Measurements from ENCODE around the gene MYO15B. TPM values are rescaled to one million over a fixed set of nuclear protein-coding genes. Genes with fewer than 3 reads are reported as not detected.
A peak's percentile ranks its signal among the peaks of the same experiment; 100 is the strongest.

MYO15B gene
- total RNA-seq, 3 donors from 2014 or later: 591 to 1,071 (median 660) TPM

DNA sequence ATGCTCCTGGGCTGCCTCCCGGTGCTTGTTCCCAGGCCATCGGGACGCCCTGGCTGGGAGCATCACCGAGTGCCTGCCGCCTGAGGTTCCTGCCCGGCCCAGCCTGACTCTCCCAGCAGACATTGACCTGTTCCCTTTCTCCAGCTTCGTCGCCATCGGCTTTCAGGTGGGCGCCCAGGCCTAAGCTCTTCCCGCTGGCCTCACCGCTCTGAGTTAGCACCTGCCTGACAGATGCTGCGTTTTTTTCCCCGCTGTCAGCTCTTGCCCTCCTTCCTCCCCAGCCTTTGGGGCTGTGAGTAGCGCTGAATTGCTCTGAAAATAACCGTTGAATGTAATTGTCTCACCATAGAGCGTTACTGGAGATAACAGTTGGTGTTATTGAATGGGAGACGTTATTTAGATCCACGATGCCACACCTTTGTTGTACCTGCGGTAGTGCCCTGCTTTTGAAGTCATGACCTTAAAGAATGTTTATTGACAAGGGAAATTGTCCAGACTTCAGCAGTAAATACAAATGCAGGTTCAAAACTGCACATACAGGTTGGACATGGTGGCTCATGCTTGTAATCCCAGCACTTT is 24.3 kb downstream of the MYO15B start:
- Histone ChIP-seq H3K36me3 (ENCODE audit: low read depth) (no peaks in the 10 kb centered on the region), H3K4me3 (peak overlapping the region; percentile 18), H3K4me1 (ENCODE audit: low read depth) (peaks cover 38% of the 10 kb centered on the region), H3K9me3 (no peaks in the 10 kb centered on the region)
- ATAC-seq (peak; percentile 58), DNase-seq (peak in 2 of 3 donors; percentile 66 to 80)
- intact Hi-C loops (cut with DNase I, micrococcal nuclease): no loop called here
- TF ChIP-seq, protein P1, sequence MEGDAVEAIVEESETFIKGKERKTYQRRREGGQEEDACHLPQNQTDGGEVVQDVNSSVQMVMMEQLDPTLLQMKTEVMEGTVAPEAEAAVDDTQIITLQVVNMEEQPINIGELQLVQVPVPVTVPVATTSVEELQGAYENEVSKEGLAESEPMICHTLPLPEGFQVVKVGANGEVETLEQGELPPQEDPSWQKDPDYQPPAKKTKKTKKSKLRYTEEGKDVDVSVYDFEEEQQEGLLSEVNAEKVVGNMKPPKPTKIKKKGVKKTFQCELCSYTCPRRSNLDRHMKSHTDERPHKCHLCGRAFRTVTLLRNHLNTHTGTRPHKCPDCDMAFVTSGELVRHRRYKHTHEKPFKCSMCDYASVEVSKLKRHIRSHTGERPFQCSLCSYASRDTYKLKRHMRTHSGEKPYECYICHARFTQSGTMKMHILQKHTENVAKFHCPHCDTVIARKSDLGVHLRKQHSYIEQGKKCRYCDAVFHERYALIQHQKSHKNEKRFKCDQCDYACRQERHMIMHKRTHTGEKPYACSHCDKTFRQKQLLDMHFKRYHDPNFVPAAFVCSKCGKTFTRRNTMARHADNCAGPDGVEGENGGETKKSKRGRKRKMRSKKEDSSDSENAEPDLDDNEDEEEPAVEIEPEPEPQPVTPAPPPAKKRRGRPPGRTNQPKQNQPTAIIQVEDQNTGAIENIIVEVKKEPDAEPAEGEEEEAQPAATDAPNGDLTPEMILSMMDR (IDR thresholded peaks at IDR 0.05): no peak

DNA sequence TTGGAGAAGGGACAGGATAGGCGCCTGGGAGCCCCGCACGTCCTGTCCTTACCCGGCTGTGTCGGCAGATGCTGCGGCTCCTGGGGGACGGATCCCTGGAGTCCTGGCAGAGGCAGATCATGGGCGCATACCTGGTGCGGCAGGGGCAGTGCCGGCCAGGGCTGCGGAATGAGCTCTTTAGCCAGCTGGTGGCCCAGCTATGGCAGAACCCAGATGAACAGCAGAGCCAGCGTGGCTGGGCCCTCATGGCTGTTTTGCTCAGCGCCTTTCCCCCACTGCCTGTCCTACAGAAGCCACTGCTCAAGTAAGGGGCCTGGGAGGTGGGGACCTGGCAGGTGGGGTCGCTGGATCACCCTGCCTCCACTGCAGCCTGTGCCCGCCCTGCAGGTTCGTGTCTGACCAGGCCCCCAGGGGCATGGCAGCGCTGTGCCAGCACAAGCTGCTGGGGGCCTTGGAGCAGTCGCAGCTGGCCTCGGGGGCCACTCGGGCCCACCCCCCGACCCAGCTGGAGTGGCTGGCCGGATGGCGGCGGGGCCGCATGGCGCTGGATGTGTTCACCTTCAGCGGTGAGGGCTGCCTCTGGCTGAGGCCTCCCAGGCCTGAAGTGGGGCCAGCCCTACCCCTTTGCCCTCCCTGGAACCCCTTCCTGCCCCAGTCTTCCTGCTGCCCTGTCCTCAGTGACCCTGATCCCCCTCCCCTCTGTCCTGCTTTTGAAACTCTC is 25.5 kb downstream of the MYO15B start:
- Histone ChIP-seq H3K9me3 (no peaks in the 10 kb centered on the region), H3K4me3 (no peak overlapping the region)
- ATAC-seq: no peak

GRCh38 chr17:75614006-75614405 is 26.4 kb downstream of the MYO15B start:
- TF ChIP-seq, protein P1 (IDR thresholded peaks at IDR 0.05): no peak
- no peak for ATAC-seq
- no peaks in the 10 kb centered on the region for H3K36me3 ChIP-seq (ENCODE audit: low read depth)
- no peaks in the 10 kb centered on the region for H3K9me3 ChIP-seq
- no peak for DNase-seq
- intact Hi-C loops (cut with DNase I, micrococcal nuclease): no loop called here
- H3K4me3 ChIP-seq: no peak overlapping the region
- H3K4me1 ChIP-seq (ENCODE audit: low read depth): peaks cover 46% of the 10 kb centered on the region

More for the DNA sequence above, 25.5 kb downstream of the MYO15B start:
- no peaks in the 10 kb centered on the region for H3K36me3 ChIP-seq (ENCODE audit: low read depth)
- peaks cover 45% of the 10 kb centered on the region for H3K4me1 ChIP-seq (ENCODE audit: low read depth)
- no peak for DNase-seq
- intact Hi-C loops (cut with DNase I, micrococcal nuclease): no loop called here
- TF ChIP-seq, protein P1 (IDR thresholded peaks at IDR 0.05): no peak

DNA sequence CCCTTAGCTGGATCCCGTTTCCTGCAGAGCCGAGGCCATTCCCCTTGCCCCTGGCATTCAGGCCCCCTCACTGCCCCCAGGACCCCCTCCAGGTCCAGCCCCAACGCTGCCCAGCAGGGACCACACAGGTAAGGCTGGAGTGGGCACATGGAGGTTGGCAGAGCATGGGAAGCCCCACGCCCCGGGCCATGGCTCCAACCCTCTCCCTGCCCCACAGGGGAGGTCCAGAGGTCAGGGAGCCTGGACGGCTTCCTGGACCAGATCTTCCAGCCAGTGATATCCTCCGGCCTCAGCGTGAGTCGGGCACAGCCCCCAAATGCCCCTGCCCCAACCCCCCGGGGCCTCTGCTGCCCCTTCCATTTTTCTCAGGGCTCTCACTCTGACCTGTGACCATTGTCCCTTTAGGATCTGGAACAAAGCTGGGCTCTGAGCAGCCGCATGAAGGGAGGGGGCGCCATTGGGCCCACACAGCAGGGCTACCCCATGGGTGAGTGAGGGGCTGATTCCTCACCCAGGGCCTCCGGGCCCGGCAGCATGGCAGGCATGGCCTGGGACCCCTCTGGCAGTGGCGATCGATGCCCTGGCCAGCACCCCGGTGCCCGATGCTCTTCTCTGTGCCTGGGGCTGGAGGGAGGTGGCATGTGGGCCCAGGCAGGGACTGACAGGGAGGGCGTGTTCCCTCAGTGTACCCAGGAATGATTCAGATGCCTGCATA is 27.1 kb downstream of the MYO15B start:
- TF ChIP-seq, protein P1 (IDR thresholded peaks at IDR 0.05): no peak
- peaks cover 46% of the 10 kb centered on the region for H3K4me1 ChIP-seq (ENCODE audit: low read depth)
- intact Hi-C loops (cut with DNase I, micrococcal nuclease): no loop called here
- H3K4me3 ChIP-seq: no peak overlapping the region
- ATAC-seq (no peak), DNase-seq (no peak)
- no peaks in the 10 kb centered on the region for H3K36me3 ChIP-seq (ENCODE audit: low read depth)
- no peaks in the 10 kb centered on the region for H3K9me3 ChIP-seq

- TF ChIP-seq, protein P1 (IDR thresholded peaks at IDR 0.05): no peak
- DNase-seq (no peak), ATAC-seq (no peak)
- peaks cover 40% of the 10 kb centered on the region for H3K4me1 ChIP-seq (ENCODE audit: low read depth)
- intact Hi-C loops (cut with DNase I, micrococcal nuclease): no loop called here
- H3K36me3 ChIP-seq (ENCODE audit: low read depth): no peaks in the 10 kb centered on the region
- no peaks in the 10 kb centered on the region for H3K9me3 ChIP-seq
- no peak overlapping the region for H3K4me3 ChIP-seq
Observed at GRCh38 chr17:75615301-75615700, 27.7 kb downstream of the MYO15B start.
